Measurements from ENCODE around the gene FASTKD1.

The FASTKD1 gene

GRCh38 chr2:169573160-169573973, at the start of gene FASTKD1 (continued):
- TF ChIP-seq ZNF138 (tag by site-specific recombination; IDR thresholded peaks at IDR 0.05; ENCODE audit: borderline replicate concordance) (no peak), ZNF2 (tag by site-specific recombination; IDR thresholded peaks at IDR 0.05) (no peak; the same call in 1 of the 2 replicates), ZBTB17 (tag by site-specific recombination; IDR thresholded peaks at IDR 0.05) (0 out of 2 replicates have a peak, but pooled peaks have one; percentile 31), ZNF692 (tag by site-specific recombination; IDR thresholded peaks at IDR 0.05) (peak; percentile 43; the same call in 1 of the 2 replicates), GFI1B (tag by site-specific recombination; IDR thresholded peaks at IDR 0.05) (no peak), ZNF214 (tag by site-specific recombination; IDR thresholded peaks at IDR 0.05; ENCODE audit: borderline replicate concordance) (no peak), ZNF571 (tag by site-specific recombination; IDR thresholded peaks at IDR 0.05) (no peak), ZNF394 (tag by site-specific recombination; IDR thresholded peaks at IDR 0.05; ENCODE audit: borderline replicate concordance) (no peak), PRDM10 (tag by site-specific recombination; IDR thresholded peaks at IDR 0.05) (peak; percentile 52), ZNF239 (tag by site-specific recombination; IDR thresholded peaks at IDR 0.05) (no peak), KLF8 (tag by site-specific recombination; IDR thresholded peaks at IDR 0.05) (peak; percentile 57), ZNF416 (tag by site-specific recombination; IDR thresholded peaks at IDR 0.05) (no peak), ZNF140 (tag by site-specific recombination; IDR thresholded peaks at IDR 0.05) (no peak), ZNF23 (tag by site-specific recombination; IDR thresholded peaks at IDR 0.05; ENCODE audit: borderline replicate concordance) (no peak), ZNF473 (tag by site-specific recombination; IDR thresholded peaks at IDR 0.05) (no peak), ZNF747 (tag by site-specific recombination; IDR thresholded peaks at IDR 0.05) (no peak), INSM2 (tag by site-specific recombination; IDR thresholded peaks at IDR 0.05) (no peak), ZNF302 (tag by site-specific recombination; IDR thresholded peaks at IDR 0.05; ENCODE audit: low read depth) (no peak), ZBTB20 (tag by site-specific recombination; IDR thresholded peaks at IDR 0.05) (peak; percentile 39; the same call in 1 of the 2 replicates), ZNF639 (tag by site-specific recombination; IDR thresholded peaks at IDR 0.05) (no peak), ZNF600 (tag by site-specific recombination; IDR thresholded peaks at IDR 0.05) (no peak), ZNF558 (tag by site-specific recombination; IDR thresholded peaks at IDR 0.05) (no peak), ZNF555 (tag by site-specific recombination; conservative IDR thresholded peaks at IDR 0.05) (no peak), ZIC2 (tag by site-specific recombination; IDR thresholded peaks at IDR 0.05) (no peak), ZNF202 (tag by site-specific recombination; IDR thresholded peaks at IDR 0.05; ENCODE audit: borderline replicate concordance) (no peak), ZNF19 (tag by site-specific recombination; IDR thresholded peaks at IDR 0.05; ENCODE audit: low read depth) (no peak), HIC1 (tag by site-specific recombination; IDR thresholded peaks at IDR 0.05) (peak; percentile 76), CTCF (tag by site-specific recombination; IDR thresholded peaks at IDR 0.05) (no peak)

All from HEK293 (cell line).